Activated T-helper 1 cell treated with anti-CD3 and anti-CD28 coated beads, Interleukin-12 subunit alpha, Interleukin-12 subunit beta, Interleukin-2, Interleukin-4 antibody, amounts not matched to agents 30 ng/mL and 10 ng/mL and 1 ng/mL, durations not matched to agents 14 hours and 24 hours and 36 hours (primary cell): Measurements from ENCODE around the gene PC. TPM values are rescaled to one million over a fixed set of nuclear protein-coding genes. Genes with fewer than 3 reads are reported as not detected.
"Not testable (repeated sequence)": the region's sequence is repeated elsewhere in the genome, so short reads cannot be mapped to it uniquely, and the experiment has no call there.

ENCODE experiments used
- DNase-seq: peaks from one replicate; pipeline ENCODE4 v3.0.0; 2021; ENCODE audit warnings: low spot score
- H3K27ac Mint-ChIP-seq: one replicate; pipeline ENCODE4 v1.8.0; 2021; ENCODE audit warnings: mild to moderate bottlenecking, mixed read lengths
- H3K27me3 Mint-ChIP-seq: one replicate; pipeline ENCODE4 v1.8.0; 2022; ENCODE audit warnings: mild to moderate bottlenecking, moderate library complexity, mixed read lengths; ENCODE audit not compliant: insufficient read depth
- H3K36me3 Mint-ChIP-seq: one replicate; pipeline ENCODE4 v1.8.0; 2021; ENCODE audit warnings: low read depth, mixed read lengths
- H3K4me1 Mint-ChIP-seq: one replicate; pipeline ENCODE4 v1.8.0; 2021; ENCODE audit warnings: low read depth, mixed read lengths
- H3K4me3 Mint-ChIP-seq: one replicate; pipeline ENCODE4 v1.8.0; 2021; ENCODE audit warnings: mild to moderate bottlenecking, moderate library complexity, mixed read lengths
- H3K9me3 Mint-ChIP-seq: one replicate; pipeline ENCODE4 v1.8.0; 2021; ENCODE audit warnings: mixed read lengths
- intact Hi-C: fragments of 100-400 bp; cut with micrococcal nuclease; formaldehyde crosslinking; loops from one replicate; pipeline ENCODE4 v1.15.1; 2024
- total RNA-seq: library from RNA; stranded (reverse); gene quantifications from 2 replicates; pipeline ENCODE4 v1.2.3, GENCODE V29; 2022

PC gene
- total RNA-seq, 1 donor from 2014 or later = 15.9 TPM

DNA sequence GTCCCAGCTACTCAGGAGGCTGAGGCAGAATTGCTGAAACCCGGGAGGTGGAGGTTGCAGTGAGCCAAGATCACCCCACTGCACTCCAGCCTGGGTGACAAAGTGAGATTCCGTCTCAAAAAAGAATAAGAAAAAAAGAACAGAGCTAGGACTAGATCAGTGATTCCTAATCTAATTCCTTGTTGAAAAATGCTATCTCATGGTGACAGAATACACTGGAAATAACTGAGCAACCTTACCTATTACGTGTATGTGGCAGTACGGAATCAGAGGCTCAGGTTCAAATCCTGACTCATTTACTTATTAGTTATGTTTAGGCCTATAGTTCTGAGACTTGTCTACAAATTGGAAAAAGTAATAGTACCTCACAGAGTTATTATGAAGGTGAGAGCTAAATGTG lies 134.5 kb downstream of the PC start:
- Mint-ChIP-seq H3K36me3 (no peaks in the 10 kb centered on the region), H3K27ac (no peak overlapping the region), H3K9me3 (no peaks in the 10 kb centered on the region), H3K27me3 (no peaks in the 10 kb centered on the region), H3K4me3 (no peak overlapping the region), H3K4me1 (no peaks in the 10 kb centered on the region)
- intact Hi-C loops = no loop called here
- DNase-seq = no peak

DNA sequence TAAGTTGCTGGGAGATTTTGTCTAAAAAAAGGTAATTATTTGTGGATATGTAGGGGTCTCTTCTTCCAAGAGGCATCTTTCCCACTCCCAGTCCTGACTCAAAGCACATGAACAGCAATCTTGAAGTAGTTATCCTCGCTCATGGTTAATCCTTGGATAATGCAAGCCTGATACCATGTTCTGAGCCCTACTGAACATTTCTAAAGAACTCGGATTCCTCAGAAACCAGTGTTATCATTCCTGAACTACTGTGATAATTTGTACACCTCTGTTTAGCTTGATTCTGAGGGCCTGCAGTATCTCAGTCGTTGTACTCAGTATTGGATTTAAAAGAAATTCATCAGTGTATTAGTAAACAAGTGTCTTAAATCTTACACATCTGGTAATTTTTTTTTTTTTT lies 137.3 kb downstream of the PC start:
- Mint-ChIP-seq H3K4me3 (no peak overlapping the region), H3K36me3 (no peaks in the 10 kb centered on the region), H3K27me3 (no peaks in the 10 kb centered on the region), H3K4me1 (no peaks in the 10 kb centered on the region), H3K9me3 (no peaks in the 10 kb centered on the region), H3K27ac (no peak overlapping the region)
- intact Hi-C loops = no loop called here
- no peak for DNase-seq

DNA sequence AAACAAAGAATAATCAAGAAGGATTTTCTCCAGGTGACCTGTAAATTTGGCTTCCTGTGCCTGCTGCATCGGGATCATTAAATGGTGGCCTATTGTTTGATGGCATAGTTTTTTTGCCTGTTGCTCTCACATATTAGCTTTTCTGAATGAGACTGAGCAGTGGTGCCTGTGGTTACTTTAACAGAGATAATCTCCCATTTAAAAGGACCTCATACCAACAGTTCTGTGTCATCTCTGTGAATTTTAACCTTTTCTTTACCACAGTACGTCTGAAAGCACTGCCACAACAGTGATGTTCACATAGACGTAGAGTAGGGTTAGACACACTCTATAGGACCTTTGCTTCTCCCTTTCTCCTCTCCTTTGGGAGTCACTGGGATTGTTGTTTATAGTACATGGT lies 137.8 kb downstream of the PC start:
- Mint-ChIP-seq H3K4me3 (no peak overlapping the region), H3K36me3 (no peaks in the 10 kb centered on the region), H3K27ac (no peak overlapping the region), H3K27me3 (no peaks in the 10 kb centered on the region), H3K4me1 (no peaks in the 10 kb centered on the region), H3K9me3 (no peaks in the 10 kb centered on the region)
- intact Hi-C loops = no loop called here
- no peak for DNase-seq

DNA sequence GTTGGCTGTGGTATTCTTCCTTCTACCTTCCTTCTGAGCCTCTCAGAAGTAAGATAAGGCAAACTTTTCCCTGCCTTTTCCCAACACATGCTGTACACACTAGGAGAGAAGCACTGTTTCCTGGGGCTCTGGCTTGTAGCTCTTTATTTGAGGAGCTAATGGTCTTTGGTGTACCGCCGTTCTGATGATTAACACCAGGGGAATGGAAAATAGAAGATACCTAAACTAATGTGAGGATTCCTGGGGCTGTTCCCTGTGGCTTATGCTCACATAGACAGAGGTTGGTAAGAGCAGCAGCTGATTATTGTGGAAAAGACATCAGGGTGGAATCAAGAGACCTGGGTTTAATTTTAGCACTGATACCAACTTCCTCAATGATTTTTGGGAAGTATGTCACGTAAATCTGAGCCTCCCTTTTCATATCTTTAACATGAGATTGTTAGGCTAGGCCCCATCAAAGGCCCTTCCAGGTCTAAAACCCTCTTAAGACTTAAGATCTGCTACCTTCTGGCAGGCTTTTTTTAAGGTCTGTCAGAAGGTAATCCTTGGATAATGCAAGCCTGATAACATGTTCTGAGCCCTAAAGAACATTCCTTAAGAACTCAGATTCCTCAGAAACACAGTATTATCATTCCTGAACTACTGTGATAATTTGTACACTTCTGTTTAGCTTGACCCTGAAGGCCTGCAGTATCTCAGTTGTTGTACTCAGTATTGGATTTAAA lies 139.8 kb downstream of the PC start:
- no peaks in the 10 kb centered on the region for H3K27me3 Mint-ChIP-seq
- DNase-seq = no peak
- H3K27ac Mint-ChIP-seq = no peak overlapping the region
- no peaks in the 10 kb centered on the region for H3K36me3 Mint-ChIP-seq
- H3K9me3 Mint-ChIP-seq = no peaks in the 10 kb centered on the region
- intact Hi-C loops = no loop called here
- H3K4me1 Mint-ChIP-seq = no peaks in the 10 kb centered on the region
- no peak overlapping the region for H3K4me3 Mint-ChIP-seq

DNA sequence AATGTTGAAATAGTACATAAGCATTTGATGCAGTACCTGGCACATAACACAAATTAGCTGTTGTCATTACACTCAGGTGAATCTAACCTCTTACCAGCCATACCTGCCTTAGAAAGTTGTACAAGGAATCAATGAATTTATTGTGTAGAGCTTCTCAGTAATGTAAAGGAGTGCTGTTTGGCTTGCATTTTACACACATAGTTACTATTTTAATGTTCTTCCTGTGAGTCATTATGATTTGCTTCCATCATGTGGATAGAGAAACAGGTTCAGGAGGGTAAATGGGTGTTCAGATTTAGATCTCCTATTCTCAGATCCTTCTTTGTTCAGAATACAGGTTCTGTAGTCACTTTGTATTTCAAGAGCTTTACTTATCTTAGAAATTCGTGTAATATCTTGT lies 142.5 kb downstream of the PC start:
- H3K9me3 Mint-ChIP-seq = no peaks in the 10 kb centered on the region
- DNase-seq = no peak
- no peak overlapping the region for H3K27ac Mint-ChIP-seq
- H3K36me3 Mint-ChIP-seq = no peaks in the 10 kb centered on the region
- no peaks in the 10 kb centered on the region for H3K4me1 Mint-ChIP-seq
- no peak overlapping the region for H3K4me3 Mint-ChIP-seq
- intact Hi-C loops = no loop called here
- no peaks in the 10 kb centered on the region for H3K27me3 Mint-ChIP-seq

DNA sequence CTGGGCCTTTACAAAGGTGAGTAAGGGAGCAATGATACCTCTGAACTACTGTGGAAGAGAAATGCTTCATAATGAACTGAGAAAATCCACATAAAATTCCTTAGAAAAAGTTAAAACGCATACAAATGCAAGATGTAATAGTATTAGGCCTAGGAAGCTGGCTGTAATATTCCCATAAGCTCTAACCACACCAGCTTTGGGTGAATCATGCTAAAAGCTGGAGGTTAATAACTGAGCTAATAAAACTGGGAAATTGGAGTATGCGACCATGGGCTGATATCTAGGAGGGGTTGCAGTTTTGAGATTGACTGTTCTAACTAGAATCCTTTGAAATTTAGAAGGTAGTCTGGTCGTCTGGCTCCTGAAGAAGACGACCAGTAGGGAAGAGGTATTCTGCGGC lies 143.5 kb downstream of the PC start:
- H3K27me3 Mint-ChIP-seq = no peaks in the 10 kb centered on the region
- DNase-seq = no peak
- H3K4me3 Mint-ChIP-seq = no peak overlapping the region
- no peaks in the 10 kb centered on the region for H3K9me3 Mint-ChIP-seq
- no peaks in the 10 kb centered on the region for H3K4me1 Mint-ChIP-seq
- no peak overlapping the region for H3K27ac Mint-ChIP-seq
- intact Hi-C loops = no loop called here
- H3K36me3 Mint-ChIP-seq = no peaks in the 10 kb centered on the region

DNA sequence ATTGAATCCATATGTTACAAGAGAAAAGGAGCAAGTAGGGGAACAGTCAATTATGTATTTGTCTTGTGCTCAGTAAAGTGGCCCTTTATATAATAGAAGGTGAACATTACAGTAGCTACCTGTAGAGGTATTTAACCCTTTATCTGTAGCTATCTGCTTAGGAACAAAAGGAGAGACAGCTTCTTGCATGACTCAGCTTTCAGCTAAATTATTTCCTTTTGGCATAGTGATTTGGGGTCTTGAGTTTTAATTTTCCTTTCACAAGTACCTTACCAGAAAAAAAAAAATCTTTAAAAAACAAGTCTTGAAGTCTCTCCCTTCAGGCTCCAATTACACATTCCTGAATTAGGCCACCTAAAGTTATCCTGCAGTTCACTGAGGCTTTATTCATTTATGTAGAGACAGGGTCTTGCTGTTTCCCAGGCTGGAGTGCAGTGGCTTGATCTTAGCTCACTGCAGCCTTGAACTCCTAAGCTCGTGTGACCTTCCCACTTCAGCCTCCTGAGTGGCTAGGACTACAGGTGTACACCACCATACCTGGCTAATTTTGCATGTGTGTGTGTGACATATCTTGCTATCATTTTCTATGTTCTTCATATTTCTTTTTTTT lies 147.5 kb downstream of the PC start:
- no peaks in the 10 kb centered on the region for H3K4me1 Mint-ChIP-seq
- H3K27me3 Mint-ChIP-seq = no peaks in the 10 kb centered on the region
- H3K27ac Mint-ChIP-seq = no peak overlapping the region
- no peak for DNase-seq
- H3K4me3 Mint-ChIP-seq = no peak overlapping the region
- intact Hi-C loops = no loop called here
- no peaks in the 10 kb centered on the region for H3K36me3 Mint-ChIP-seq
- H3K9me3 Mint-ChIP-seq = no peaks in the 10 kb centered on the region

DNA sequence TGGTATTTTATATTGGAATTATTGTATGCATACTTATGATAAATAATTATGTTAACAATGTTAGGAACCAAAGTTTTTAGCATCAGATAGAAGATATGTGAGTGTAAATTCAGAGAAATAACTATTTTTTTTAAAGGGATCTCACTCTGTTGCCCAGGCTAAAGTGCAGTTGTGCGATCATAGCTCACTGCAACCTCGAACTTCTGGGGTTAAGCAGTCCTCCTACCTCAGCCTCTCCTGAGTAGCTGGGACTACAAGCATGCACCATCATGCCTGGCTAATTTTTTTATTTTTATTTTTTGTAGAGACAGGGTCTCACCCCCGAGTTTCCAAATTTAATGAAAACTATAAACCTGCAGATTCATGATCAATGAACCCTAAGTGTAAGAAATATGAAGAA lies 148.6 kb downstream of the PC start:
- H3K4me1 Mint-ChIP-seq = no peaks in the 10 kb centered on the region
- H3K27ac Mint-ChIP-seq = no peak overlapping the region
- intact Hi-C loops = no loop called here
- H3K9me3 Mint-ChIP-seq = no peaks in the 10 kb centered on the region
- H3K4me3 Mint-ChIP-seq = no peak overlapping the region
- no peaks in the 10 kb centered on the region for H3K27me3 Mint-ChIP-seq
- H3K36me3 Mint-ChIP-seq = no peaks in the 10 kb centered on the region
- DNase-seq = no peak

DNA sequence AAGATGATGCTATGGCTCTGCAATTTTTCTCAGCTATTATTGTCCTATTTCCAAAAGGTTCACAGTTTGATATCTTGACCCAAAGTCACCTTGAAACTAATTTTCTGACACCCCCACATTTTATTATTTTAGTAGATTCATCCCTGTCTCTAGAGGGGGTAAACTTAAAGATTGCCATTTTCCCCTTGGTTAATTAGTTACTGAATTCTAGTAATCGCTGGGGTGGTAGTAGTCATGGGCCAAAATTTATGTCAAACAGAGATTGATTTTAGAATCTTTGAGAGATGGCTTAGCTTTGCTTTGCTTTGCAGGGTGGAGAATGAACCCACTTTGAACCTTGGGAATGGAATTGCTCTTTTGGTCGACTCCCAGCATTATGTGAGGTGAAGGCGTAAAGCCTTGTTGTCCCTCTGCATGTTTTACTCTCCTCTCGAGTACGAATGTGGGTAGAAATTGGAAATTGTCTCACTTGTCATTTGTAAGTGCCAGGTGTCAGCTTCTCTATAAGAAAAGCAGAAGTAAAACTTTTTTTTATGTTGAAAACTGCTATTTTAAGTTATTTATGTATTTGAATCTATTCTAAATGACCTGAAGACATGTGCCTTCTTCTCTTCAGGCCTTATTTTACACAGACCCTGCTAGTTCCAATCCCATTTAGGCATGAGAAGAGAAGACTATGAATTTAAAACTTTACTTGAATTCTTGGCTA lies 157.3 kb downstream of the PC start:
- intact Hi-C loops = no loop called here
- Mint-ChIP-seq H3K27me3 (no peaks in the 10 kb centered on the region), H3K9me3 (no peaks in the 10 kb centered on the region)

DNA sequence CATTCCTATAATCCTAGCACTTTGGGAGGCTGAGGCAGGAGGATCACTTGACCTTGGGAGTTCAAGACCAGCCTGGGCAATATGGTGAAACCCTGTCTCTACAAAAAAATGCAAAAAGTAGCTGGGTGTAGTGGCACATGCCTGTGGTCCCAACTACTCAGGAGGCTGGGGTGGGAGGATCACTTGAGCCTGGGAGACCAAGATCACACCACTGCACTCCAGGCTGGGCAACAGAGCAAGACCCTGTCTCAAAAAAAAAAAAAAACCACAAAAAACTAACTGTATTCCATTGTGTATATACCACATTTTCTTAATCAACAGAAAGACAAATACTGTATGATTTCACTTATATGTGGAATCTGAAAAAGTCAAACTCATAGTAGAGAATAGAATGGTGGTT lies 158.4 kb downstream of the PC start:
- H3K4me1 Mint-ChIP-seq, H3K27me3 Mint-ChIP-seq, H3K27ac Mint-ChIP-seq, DNase-seq, H3K4me3 Mint-ChIP-seq, intact Hi-C loops, H3K9me3 Mint-ChIP-seq, H3K36me3 Mint-ChIP-seq: not testable (repeated sequence)

More for the DNA sequence above, 157.3 kb downstream of the PC start:
- Mint-ChIP-seq H3K4me3 (no peak overlapping the region), H3K27ac (no peak overlapping the region), H3K4me1 (no peaks in the 10 kb centered on the region), H3K36me3 (no peaks in the 10 kb centered on the region)
- no peak for DNase-seq

Other genes starting within 250 kb of the PC start
- 0.91 and 1.1 TPM in 2 replicates for gene SPTBN2, start 229.2 kb downstream of the PC start, total RNA-seq
- gene RCE1, start 114.9 kb downstream of the PC start, total RNA-seq = 30.9 and 34.4 TPM in 2 replicates
- 48.4 and 49.6 TPM in 2 replicates for gene LRFN4, start 101.3 kb downstream of the PC start, total RNA-seq
- not detected in 2 replicates for gene C11orf86, start 16.9 kb upstream of the PC start, total RNA-seq
- not detected in 2 replicates for gene SYT12, start 64.8 kb upstream of the PC start, total RNA-seq
- 0.39 and 0.44 TPM in 2 replicates for gene RHOD, start 98.5 kb upstream of the PC start, total RNA-seq
- 114 and 119 TPM in 2 replicates for gene KDM2A, start 160.9 kb upstream of the PC start, total RNA-seq